Stimulated activated CD4-positive, alpha-beta T cell treated with anti-CD3 and anti-CD28 coated beads, Interleukin-12 subunit alpha, Interleukin-12 subunit beta, amount 100 ng/mL, for 48 hours (primary cell): Measurements from ENCODE around the gene GAN.

Experiments
- DNase-seq, 3 donors: peaks; one replicate each; pipeline ENCODE4 v3.0.0-alpha.2; 2020; ENCODE audit warnings: low read depth in 2 of 3, low spot score in 1 of 3

Gene GAN

DNA sequence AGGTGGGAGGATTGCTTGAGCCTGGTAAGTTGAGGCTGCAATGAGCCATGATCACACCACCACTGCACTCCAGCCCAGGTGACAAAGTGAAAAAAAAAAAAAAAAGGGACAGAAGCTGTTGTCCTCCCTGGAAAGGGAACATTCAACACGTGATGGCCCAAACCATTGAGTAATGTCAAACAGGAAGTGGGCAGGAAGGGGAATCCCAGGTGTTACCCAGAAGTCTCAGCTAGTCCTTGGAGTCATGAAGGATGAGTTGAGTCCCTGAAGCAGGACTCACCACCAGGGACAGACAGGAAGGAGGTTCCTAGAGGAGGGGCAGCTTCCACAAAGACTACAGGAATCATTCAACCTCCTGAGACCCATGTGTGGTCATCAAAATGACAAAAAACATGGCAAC is 110.0 kb downstream of the GAN start:
- no peak for DNase-seq

DNA sequence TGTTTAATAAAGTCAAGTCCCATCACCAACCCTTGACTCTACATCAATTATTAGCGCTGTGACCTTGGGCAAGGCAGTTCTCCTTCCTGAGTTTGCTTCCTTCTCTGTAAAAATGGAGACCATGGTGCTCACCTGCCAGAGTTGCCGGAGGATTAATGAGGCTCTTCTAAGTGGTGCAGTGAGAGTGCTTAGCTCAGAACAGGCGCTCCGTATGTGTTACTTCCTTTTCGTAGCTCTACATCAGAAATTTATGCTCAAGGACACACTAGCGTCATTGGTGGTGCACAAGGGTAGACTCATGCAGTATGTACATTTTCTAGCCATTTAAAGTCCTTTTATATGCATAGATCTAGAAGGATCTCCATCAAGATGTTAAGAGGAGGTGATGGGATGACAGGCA is 112.5 kb downstream of the GAN start:
- DNase-seq, result no peak

DNA sequence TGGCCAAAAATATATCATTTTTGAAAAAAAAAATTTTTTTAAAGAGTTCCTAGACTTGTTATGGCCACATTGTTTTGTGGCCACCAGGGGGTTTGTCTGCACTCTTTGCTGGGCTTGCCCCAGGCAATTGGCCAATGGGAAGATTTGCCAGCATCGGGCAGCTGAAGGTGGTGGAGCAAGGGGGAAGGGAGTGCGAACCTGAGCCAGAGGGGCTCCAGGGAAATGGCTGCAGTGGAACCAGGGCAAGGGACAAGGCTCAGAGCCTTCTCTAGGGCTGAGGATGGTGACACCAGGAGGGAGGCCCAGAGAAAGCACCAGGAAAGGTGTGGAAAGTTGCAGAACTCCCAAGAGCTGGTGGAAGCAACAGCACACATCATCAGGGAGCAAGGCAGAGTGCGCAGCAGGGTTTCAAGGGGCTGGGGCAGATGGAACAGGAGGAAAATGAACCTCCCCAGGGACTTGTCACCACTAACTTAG is 114.3 kb downstream of the GAN start:
- DNase-seq, result no peak

DNA sequence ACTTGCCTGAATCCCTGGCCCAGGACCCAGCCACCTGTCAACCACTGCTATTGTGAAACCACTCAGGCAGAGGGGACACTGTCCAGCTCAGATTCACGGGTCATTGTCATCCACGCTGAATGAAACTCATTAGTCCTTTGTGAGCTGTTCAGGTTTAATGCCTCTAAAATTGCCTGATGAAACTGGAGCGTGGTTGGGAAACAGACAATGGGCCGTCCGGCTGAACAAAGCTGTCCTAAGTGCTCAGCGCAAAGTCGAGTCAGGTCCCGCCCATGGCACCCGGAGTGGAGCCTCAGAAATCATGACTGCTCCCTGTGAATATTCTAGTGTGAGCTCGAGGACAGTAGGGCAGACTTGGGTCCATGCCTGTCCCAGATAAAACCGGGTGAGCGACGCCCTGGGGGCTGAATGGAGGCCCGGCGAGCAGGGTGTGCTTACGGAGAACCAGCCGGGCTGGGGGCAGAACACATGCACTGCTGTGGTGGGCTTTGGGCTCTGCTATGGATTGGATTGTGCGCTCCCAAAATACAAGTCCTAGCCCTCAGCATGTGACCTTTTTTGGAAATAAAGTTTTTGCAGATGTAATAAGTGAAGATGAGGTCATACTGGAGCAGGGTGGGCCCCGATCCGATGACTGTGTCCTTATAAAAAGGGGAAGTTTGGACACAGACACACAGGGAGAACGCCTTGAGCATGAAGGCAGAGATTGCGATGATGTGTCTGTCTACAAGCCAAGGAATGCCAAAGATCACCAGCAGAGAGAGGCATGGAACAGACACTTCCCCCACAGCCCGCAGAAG is 117.0 kb downstream of the GAN start:
- no peak for DNase-seq

DNA sequence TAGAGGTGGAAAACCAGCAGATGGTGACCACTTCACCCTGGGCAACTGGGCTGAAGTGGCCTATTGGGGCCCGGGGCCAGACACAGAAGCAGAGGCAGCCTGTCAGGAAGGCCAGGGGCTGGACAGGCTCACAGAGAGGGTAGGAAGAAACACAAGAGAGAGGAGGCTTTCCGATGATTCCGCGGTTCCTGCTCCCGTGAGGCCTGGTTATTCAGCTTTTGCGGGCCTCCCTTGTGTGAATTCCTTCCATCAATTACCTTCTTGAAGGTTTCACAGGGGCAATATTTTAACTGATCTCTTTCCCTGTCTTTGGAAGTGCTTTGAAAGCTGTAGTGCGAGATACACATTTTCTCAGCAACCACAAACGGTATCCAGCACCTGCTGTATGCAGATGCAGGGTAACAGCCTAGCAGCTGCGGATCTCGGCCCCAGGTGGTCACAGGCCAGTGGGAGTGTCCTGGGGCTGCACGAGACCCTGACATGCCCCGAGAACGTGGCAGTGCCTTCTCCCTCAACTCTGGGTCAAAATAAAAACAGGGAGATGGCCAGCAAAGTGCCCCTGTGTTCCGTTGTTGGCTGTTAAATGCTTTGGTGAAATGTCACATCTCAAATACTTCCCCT is 118.3 kb downstream of the GAN start:
- no peak for DNase-seq

DNA sequence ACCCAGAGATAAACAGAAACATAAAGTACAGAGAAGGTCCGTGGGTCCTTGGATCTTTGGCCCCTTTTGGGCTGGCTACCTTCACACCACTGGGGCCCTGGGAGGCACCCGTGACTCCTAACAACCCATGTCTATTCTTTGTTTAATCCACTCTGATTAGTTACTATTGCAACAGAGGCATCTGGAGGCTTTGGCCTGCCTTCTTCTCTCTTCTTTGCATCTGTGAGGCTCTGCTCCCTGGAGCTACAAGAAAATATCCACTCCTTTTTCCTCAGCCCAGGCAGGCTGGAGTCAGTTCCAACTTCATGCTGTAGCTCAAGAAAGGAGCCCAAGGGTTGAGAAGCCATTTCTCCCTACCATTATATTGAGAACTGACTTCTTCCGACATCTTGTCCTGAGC is 120.3 kb downstream of the GAN start:
- no peak for DNase-seq

DNA sequence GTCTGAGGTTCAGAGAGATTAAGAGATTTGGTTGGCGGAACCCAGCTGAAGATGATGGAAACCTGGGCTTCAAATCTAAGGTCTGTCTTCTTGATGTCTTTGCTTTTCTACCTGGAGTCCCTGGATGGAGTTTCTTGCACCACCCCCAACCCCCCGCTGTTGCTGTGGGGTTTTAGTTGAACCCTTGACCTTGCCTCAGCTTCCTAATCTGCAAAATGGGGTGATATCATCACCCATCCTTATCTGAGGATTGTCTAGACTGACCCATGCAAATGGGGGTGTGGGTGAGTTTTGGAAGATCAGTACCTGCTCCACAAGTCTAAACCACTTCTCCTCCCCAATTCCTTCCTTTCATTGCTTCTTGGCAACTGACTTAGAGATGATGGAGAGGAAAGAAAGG is 120.8 kb downstream of the GAN start:
- DNase-seq, result no peak

DNA sequence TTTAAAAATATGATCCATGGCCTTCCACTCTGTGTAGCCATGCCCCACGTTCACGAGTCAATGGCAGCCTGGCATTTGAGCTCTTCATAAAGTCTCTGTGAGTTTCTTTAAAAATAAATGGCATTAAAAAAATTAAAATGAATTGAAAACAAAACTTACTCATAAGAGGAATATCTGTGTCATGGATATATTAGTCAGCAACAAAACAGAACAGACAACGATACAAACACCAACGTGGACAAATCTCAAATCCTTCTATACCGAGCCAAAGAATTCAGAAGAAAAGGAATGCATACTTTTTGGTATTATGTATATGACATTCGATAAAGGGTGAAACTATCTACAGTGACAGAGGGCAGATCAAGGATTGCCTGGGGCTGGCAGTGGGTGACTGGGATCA is 121.6 kb downstream of the GAN start:
- DNase-seq, result no peak

DNA sequence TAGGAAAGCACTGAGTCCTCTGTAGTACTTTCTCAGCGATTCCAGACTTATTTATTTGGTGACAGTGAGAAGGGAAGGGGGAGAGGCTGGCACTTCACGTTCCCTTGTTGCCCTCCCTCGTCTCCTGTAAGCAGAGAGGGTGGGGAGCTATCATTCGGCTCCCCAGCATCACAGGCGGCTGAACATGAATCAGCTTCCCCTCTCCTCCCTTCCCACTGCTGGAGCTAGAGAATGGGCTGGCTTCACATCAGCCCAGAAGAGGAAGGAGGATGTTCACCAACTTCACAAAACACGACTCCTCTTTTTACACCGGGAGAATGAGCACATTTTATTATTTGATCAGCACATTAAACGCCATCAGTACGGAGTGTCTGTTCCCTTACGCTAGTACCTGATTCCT is 123.1 kb downstream of the GAN start:
- DNase-seq, result no peak
